Nephron progenitor cell (in vitro differentiated cells): ENCODE data around the gene CHST4.

Experiments
- DNase-seq: peaks from one replicate; pipeline ENCODE4 v3.0.0; 2021
- H3K27ac Mint-ChIP-seq: 2 replicates; pipeline ENCODE4 v1.8.0; 2021; ENCODE audit warnings: mild to moderate bottlenecking, moderate library complexity, mixed read lengths
- H3K27me3 Mint-ChIP-seq: 2 replicates; pipeline ENCODE4 v1.8.0; 2021; ENCODE audit warnings: mild to moderate bottlenecking, low read depth, mixed read lengths; ENCODE audit not compliant: poor library complexity
- H3K36me3 Mint-ChIP-seq: 2 replicates; pipeline ENCODE4 v1.8.0; 2021; ENCODE audit warnings: low read depth, mixed read lengths
- H3K4me1 Mint-ChIP-seq: 2 replicates; pipeline ENCODE4 v1.8.0; 2021; ENCODE audit warnings: mixed read lengths
- H3K4me3 Mint-ChIP-seq: 2 replicates; pipeline ENCODE4 v1.8.0; 2021; ENCODE audit warnings: mild to moderate bottlenecking, moderate library complexity, mixed read lengths
- H3K9me3 Mint-ChIP-seq: 2 replicates; pipeline ENCODE4 v1.8.0; 2021; ENCODE audit warnings: mild to moderate bottlenecking, moderate library complexity, mixed read lengths
- CTCF ChIP-seq: fragments of 200-600 bp; sonication (generic); IDR thresholded peaks from 2 replicates; pipeline ENCODE4 v1.5.0; 2021; ENCODE audit warnings: antibody characterized with exemption

The CHST4 gene

GRCh38 chr16:71547168-71547567 lies 20.9 kb downstream of the CHST4 start:
- peaks cover 16% of the 10 kb centered on the region for H3K27me3 Mint-ChIP-seq
- no peaks in the 10 kb centered on the region for H3K4me1 Mint-ChIP-seq
- DNase-seq, result no peak
- no peaks in the 10 kb centered on the region for H3K9me3 Mint-ChIP-seq
- H3K27ac Mint-ChIP-seq, result no peak overlapping the region
- no peaks in the 10 kb centered on the region for H3K36me3 Mint-ChIP-seq
- no peak for TF ChIP-seq CTCF
- H3K4me3 Mint-ChIP-seq, result no peak overlapping the region

DNA sequence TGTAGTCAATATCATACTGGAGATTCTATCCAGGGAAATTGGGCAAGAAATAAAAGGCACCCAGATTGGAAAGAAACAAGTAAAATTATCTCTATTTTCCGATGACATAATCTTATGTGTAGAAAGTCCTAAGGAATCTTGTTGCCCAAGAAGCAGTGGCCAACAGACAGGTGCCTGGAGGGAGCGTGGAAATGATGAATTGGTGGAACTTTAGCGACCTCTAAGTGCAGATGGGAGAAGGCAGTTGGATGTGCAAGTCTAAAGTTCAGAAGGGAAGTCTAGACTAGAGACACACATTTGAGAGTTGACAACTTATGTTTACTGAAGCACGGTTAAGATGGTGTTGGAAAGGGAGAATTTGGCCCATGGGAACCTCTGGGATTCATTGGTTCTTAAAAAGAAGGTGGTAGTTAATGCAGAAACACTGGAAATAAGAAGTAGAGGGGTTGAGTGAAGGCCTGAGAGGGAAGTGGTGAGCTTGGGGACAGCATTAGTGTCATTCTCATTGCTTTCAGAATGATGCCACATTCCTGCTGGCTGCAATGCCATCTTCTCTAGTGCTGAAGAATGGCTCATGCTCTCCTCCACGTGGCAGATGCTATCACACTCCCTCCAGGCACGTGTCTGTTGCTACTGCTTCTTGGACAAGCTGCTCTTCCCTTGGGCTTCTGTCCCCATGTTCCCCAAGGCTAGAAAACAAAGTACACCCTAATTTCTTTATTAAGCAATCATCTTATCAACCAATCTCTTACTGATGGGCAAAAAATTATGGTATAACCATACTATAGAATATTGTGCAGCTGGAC lies 26.7 kb downstream of the CHST4 start:
- no peaks in the 10 kb centered on the region for H3K4me1 Mint-ChIP-seq
- H3K4me3 Mint-ChIP-seq, result no peak overlapping the region

DNA sequence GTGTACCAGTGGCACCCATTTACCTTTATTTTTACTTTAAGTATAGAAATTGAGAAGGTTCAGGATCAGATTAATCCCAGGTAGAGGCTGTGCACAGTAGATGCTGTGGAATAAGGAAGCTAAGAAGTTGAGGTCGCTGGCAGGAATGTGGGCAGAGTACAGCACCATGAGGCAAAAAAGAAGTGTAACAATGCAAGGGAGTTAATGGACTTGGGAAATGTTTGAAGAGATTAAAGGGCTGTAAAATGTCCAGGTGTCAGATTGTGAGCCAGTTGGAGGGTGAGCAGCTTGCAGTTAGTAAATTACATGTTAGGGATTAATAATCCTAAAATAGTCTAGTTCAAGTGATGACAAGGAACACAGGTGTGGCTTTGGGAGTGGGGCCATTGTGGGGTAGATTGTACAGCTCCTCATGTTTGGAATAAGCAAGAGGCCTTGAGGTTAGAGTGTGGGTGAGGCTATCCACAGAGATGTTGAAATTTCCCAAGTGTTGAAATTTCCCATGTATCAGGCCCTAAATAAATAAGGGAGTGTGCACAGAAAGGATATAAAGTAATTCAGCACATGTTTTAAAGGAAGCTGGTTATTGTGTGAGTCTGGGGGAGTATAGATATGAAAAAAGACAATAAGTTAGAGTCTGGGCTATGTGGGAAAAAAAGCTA lies 29.1 kb downstream of the CHST4 start:
- DNase-seq, result no peak
- Mint-ChIP-seq H3K9me3 (peaks cover 3% of the 10 kb centered on the region), H3K36me3 (no peaks in the 10 kb centered on the region), H3K27ac (no peak overlapping the region), H3K4me3 (no peak overlapping the region), H3K4me1 (no peaks in the 10 kb centered on the region), H3K27me3 (peaks cover 41% of the 10 kb centered on the region)
- no peak for TF ChIP-seq CTCF

More for the DNA sequence above, 26.7 kb downstream of the CHST4 start:
- TF ChIP-seq CTCF, result no peak
- Mint-ChIP-seq H3K27ac (no peak overlapping the region), H3K9me3 (no peaks in the 10 kb centered on the region), H3K27me3 (peaks cover 25% of the 10 kb centered on the region), H3K36me3 (no peaks in the 10 kb centered on the region)
- DNase-seq, result no peak

DNA sequence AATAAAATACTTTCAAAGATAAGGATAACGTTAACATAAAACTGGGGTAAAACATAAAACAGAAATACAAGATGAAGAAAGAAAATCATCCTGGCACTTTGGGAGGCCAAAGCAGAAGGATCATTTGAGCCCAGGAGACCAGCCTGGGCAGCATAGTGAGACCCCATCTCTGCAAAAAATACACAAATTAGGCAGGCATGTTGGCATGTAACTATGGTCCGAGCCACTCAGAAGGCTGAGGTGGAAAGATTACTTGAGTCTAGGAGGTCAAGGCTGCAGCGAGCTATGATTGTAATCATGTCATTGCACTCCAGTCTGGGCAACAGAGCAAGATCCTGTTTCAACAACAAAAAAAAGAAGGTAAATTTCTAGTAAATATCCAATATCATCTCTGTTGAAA lies 31.1 kb downstream of the CHST4 start:
- Mint-ChIP-seq H3K4me3 (no peak overlapping the region), H3K27me3 (peaks cover 46% of the 10 kb centered on the region), H3K36me3 (peaks cover 5% of the 10 kb centered on the region), H3K9me3 (peaks cover 22% of the 10 kb centered on the region), H3K27ac (no peak overlapping the region), H3K4me1 (no peaks in the 10 kb centered on the region)
- no peak for DNase-seq
- no peak for TF ChIP-seq CTCF

- no peak overlapping the region for H3K4me3 Mint-ChIP-seq
- DNase-seq, result no peak
- TF ChIP-seq CTCF, result no peak
- no peak overlapping the region for H3K27ac Mint-ChIP-seq
- no peaks in the 10 kb centered on the region for H3K4me1 Mint-ChIP-seq
- peaks cover 43% of the 10 kb centered on the region for H3K27me3 Mint-ChIP-seq
- peaks cover 30% of the 10 kb centered on the region for H3K9me3 Mint-ChIP-seq
- peaks cover 5% of the 10 kb centered on the region for H3K36me3 Mint-ChIP-seq
Measured at GRCh38 chr16:71557954-71558582, 31.8 kb downstream of the CHST4 start.
